ENCODE measurements around the gene ZNF35. TPM values are rescaled to one million over a fixed set of nuclear protein-coding genes. Genes with fewer than 3 reads are reported as not detected.

ZNF35 gene
- total and polyA plus RNA-seq, 2 of the 8 experiments (the other 6 are each of a cell fraction or from before 2014, with no cell fraction given) = 2.9 to 20.0 TPM

DNA sequence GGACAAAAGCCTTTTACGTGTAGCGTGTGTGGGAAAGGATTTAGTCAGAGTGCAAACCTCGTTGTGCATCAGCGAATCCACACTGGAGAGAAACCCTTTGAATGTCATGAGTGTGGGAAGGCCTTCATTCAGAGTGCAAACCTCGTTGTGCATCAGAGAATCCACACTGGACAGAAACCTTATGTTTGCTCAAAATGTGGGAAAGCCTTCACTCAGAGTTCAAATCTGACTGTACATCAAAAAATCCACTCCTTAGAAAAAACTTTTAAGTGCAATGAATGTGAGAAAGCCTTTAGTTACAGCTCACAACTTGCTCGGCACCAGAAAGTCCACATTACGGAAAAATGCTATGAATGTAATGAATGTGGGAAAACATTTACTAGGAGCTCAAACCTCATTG lies 10.5 kb downstream of the ZNF35 start:
- H3K18ac ChIP-seq (ENCODE audit: extremely low read depth, low read length) = no peak overlapping the region
- H3K36me3 ChIP-seq (ENCODE audit: control insufficient read depth in 2 of 4, insufficient read depth in 4 of 4, low read length in 3 of 4) = peaks cover 19 to 61% (median 46%) of the 10 kb centered on the region in 4 experiments
- peaks cover 0 to 3% of the 10 kb centered on the region in 2 experiments for H4K20me1 ChIP-seq (replicated peaks in 1 of 2; ENCODE audit: control insufficient read depth in 1 of 2, insufficient read depth in 2 of 2, low read length in 2 of 2)
- no peak overlapping the region for H2BK12ac ChIP-seq (ENCODE audit: low read depth, low read length)
- no peak overlapping the region for H3K56ac ChIP-seq (replicated peaks; ENCODE audit: insufficient read length, low read depth, low read length)
- H3K27me3 ChIP-seq (replicated peaks in 1 of 4; ENCODE audit: control insufficient read depth in 3 of 4, extremely low read depth in 1 of 4, insufficient read depth in 3 of 4, low read length in 3 of 4) = no peaks in the 10 kb centered on the region
- no peak overlapping the region for H3K4ac ChIP-seq (replicated peaks; ENCODE audit: insufficient read length, low read depth, low read length)
- ChIA-PET CTCF (ENCODE audit: partially characterized antibody) (no interaction called here), POLR2A (ENCODE audit: partially characterized antibody) (interaction anchor here (1.8 kb wide), 1 partner anchor 12 kb away, joined by 4 read pairs; no protein-coding TSS in a partner anchor)
- H2BK20ac ChIP-seq (ENCODE audit: low read length) = no peak overlapping the region
- H3K4me3 ChIP-seq (ENCODE audit: extremely low read depth in 1 of 4, insufficient read depth in 2 of 4, low read depth in 3 of 4, low read length in 4 of 4) = no peak overlapping the region
- H3K27ac ChIP-seq (ENCODE audit: low read depth, low read length) = no peak overlapping the region
- no peak overlapping the region for H3K23ac ChIP-seq (ENCODE audit: insufficient read length)
- H3K79me1 ChIP-seq (ENCODE audit: low read depth, low read length) = no peaks in the 10 kb centered on the region
- H3K79me2 ChIP-seq (ENCODE audit: control insufficient read depth in 1 of 2, insufficient read depth in 2 of 2, low read length in 2 of 2) = peaks cover 0 to 2% of the 10 kb centered on the region in 2 experiments; a peak in 2 of 4 replicates
- H4K8ac ChIP-seq (ENCODE audit: extremely low read depth, insufficient read depth, low read length) = no peak overlapping the region
- H2BK120ac ChIP-seq (replicated peaks; ENCODE audit: low read depth, low read length) = no peak overlapping the region
- TF ChIP-seq HDAC6 (IDR thresholded peaks at IDR 0.05; ENCODE audit: low read depth, low read length) (no peak), YY1 (IDR thresholded peaks at IDR 0.05; ENCODE audit: low read depth, low read length) (no peak), POU5F1 (IDR thresholded peaks at IDR 0.05; ENCODE audit: low read depth, low read length) (no peak), ZNF274 (IDR thresholded peaks at IDR 0.05; ENCODE audit: borderline replicate concordance, extremely low read depth, low read length) (no peak), SP2 (IDR thresholded peaks at IDR 0.05; ENCODE audit: low read length) (no peak), ATF3 (IDR thresholded peaks at IDR 0.05; ENCODE audit: insufficient read depth, low read depth, low read length) (no peak), RBBP5 (IDR thresholded peaks at IDR 0.05; ENCODE audit: borderline replicate concordance, low read depth, low read length) (no peak), BRCA1 (IDR thresholded peaks at IDR 0.05; ENCODE audit: low read depth, low read length) (no peak)
- no peak overlapping the region for H3K14ac ChIP-seq (ENCODE audit: insufficient read length)
- no peaks in the 10 kb centered on the region for H3K23me2 ChIP-seq (ENCODE audit: low read depth, low read length)
- FAIRE-seq (no peak), DNase-seq (ENCODE audit: low read depth in 1 of 2, low spot score in 2 of 2) (no peak)
- no peaks in the 10 kb centered on the region for H3K4me1 ChIP-seq (replicated peaks in 1 of 4; ENCODE audit: control insufficient read depth in 3 of 4, insufficient read depth in 4 of 4, low read length in 3 of 4)
- H2AFZ ChIP-seq (ENCODE audit: low read length) = no peak overlapping the region
- no peak overlapping the region for H4K91ac ChIP-seq (replicated peaks; ENCODE audit: insufficient read length, low read length)
- no peak overlapping the region for H3K9ac ChIP-seq (replicated peaks in 1 of 4; ENCODE audit: extremely low read depth in 1 of 4, low read depth in 3 of 4, low read length in 3 of 4)
- H3K4me2 ChIP-seq (ENCODE audit: insufficient read depth in 1 of 2, low read depth in 2 of 2, low read length in 2 of 2) = no peak overlapping the region
- 95% methylated on average over 7 of the region's 7 CpGs; no CpG with 5 or more reads in 1 of the 2 experiments for WGBS, 2 experiments (ENCODE audit: extremely low coverage in 1 of 2, insufficient coverage in 1 of 2, insufficient read length in 1 of 2, insufficient replicate concordance in 2 of 2, low coverage in 1 of 2, low lambda C conversion rate in 2 of 2, missing lambda C conversion rate in 1 of 2)
- H4K5ac ChIP-seq (ENCODE audit: insufficient read length, low read depth, low read length) = no peak overlapping the region
- H3K9me3 ChIP-seq (ENCODE audit: insufficient read depth in 2 of 2, low read depth in 1 of 2, low read length in 1 of 2) = peaks cover 10 to 12% of the 10 kb centered on the region in 2 experiments; a peak in 2 of 4 replicates
- no peak overlapping the region for H2AK5ac ChIP-seq (ENCODE audit: low read depth, low read length)
- H2BK5ac ChIP-seq (ENCODE audit: low read depth, low read length) = no peak overlapping the region
- H2BK15ac ChIP-seq (ENCODE audit: low read length) = no peak overlapping the region

All from H1 (cell line).